KMS-11 (cell line): ENCODE results near the gene SUPT6H.
A peak's percentile ranks its signal among the peaks of the same experiment; 100 is the strongest.

Experiments used
- H2AFZ ChIP-seq: fragments of 200-600 bp; sonication (generic); 2 replicates; pipeline ENCODE4 v1.6.1; 2016; ENCODE audit warnings: antibody characterized with exemption, mixed run types, low read depth
- H3K27ac ChIP-seq: fragments of 200-600 bp; sonication (generic); 2 replicates; pipeline ENCODE4 v1.6.1; 2016; ENCODE audit warnings: mild to moderate bottlenecking, mixed run types
- H3K27me3 ChIP-seq: fragments of 200-600 bp; sonication (generic); 2 replicates; pipeline ENCODE4 v1.6.1; 2017; ENCODE audit warnings: mild to moderate bottlenecking, low read depth, mixed run types, moderate library complexity; ENCODE audit not compliant: insufficient read depth
- H3K36me3 ChIP-seq: fragments of 200-600 bp; sonication (generic); 2 replicates; pipeline ENCODE4 v1.6.1; 2017; ENCODE audit warnings: mild to moderate bottlenecking, mixed run types; ENCODE audit not compliant: insufficient read depth
- H3K4me1 ChIP-seq: fragments of 200-600 bp; sonication (generic); 2 replicates; pipeline ENCODE4 v1.6.1; 2016; ENCODE audit warnings: mild to moderate bottlenecking, low read depth, mixed run types; ENCODE audit not compliant: poor library complexity, severe bottlenecking
- H3K4me2 ChIP-seq: fragments of 200-600 bp; sonication (generic); 2 replicates; pipeline ENCODE4 v1.7.0; 2016; ENCODE audit warnings: mild to moderate bottlenecking, mixed run types
- H3K4me3 ChIP-seq: fragments of 200-600 bp; sonication (generic); IDR thresholded peaks from 2 replicates; pipeline ENCODE4 v1.6.1; 2017; ENCODE audit warnings: low read depth, low read length, mixed read lengths; ENCODE audit not compliant: insufficient read depth
- H3K79me2 ChIP-seq: fragments of 200-600 bp; sonication (generic); 2 replicates; pipeline ENCODE4 v1.6.1; 2016; ENCODE audit warnings: low read depth, mixed run types; ENCODE audit not compliant: insufficient read depth
- H3K9ac ChIP-seq: fragments of 200-600 bp; sonication (generic); 2 replicates; pipeline ENCODE4 v1.6.1; 2016; ENCODE audit warnings: mild to moderate bottlenecking, mixed run types
- H4K20me1 ChIP-seq: fragments of 200-600 bp; sonication (generic); 2 replicates; pipeline ENCODE4 v1.6.1; 2016; ENCODE audit warnings: mild to moderate bottlenecking, mixed run types; ENCODE audit not compliant: insufficient read depth
- CTCF ChIP-seq: fragments of 200-600 bp; sonication (generic); conservative IDR thresholded peaks from 2 replicates; pipeline ENCODE4 v1.6.1; 2017; ENCODE audit warnings: low read depth, mild to moderate bottlenecking, antibody characterized with exemption, low read length, moderate library complexity, mixed read lengths

Gene SUPT6H

GRCh38 chr17:28661635-28662526, at the start of gene SUPT6H, which contains the start of gene SDF2:
SUPT6H (plus strand) TSS chr17:28662205; CDS start chr17:28673402, 11,197 bp downstream.
SDF2 (minus strand) TSS chr17:28661906; CDS start chr17:28661876, 30 bp downstream.
- no peak for TF ChIP-seq CTCF

GRCh38 chr17:28612531-28612930, 49.5 kb upstream of the SUPT6H start:
- no peak overlapping the region for H3K4me2 ChIP-seq
- peaks cover 4% of the 10 kb centered on the region for H3K4me1 ChIP-seq
- no peak overlapping the region for H3K4me3 ChIP-seq
- H3K27ac ChIP-seq = no peak overlapping the region
- no peak for TF ChIP-seq CTCF
- no peak overlapping the region for H2AFZ ChIP-seq
- H3K79me2 ChIP-seq = no peaks in the 10 kb centered on the region
- peaks cover 14% of the 10 kb centered on the region; the same call in 1 of the 2 replicates for H3K36me3 ChIP-seq
- H3K9ac ChIP-seq = no peak overlapping the region
- no peaks in the 10 kb centered on the region for H3K27me3 ChIP-seq
- H4K20me1 ChIP-seq = no peaks in the 10 kb centered on the region

More at GRCh38 chr17:28661635-28662526, at the start of gene SUPT6H, which contains the start of gene SDF2:
- H3K4me3 ChIP-seq = no peak within 1 kb of the TSS
- H3K36me3 ChIP-seq = peaks cover 3% of the 10 kb centered on the region; the same call in 1 of the 2 replicates
- H3K9ac ChIP-seq = peak within 1 kb of the TSS; percentile 78
- H2AFZ ChIP-seq = peak within 1 kb of the TSS; percentile 85
- no peaks in the 10 kb centered on the region for H4K20me1 ChIP-seq
- H3K4me1 ChIP-seq = peaks cover 24% of the 10 kb centered on the region
- no peaks in the 10 kb centered on the region for H3K27me3 ChIP-seq
- peak within 1 kb of the TSS; percentile 93 for H3K4me2 ChIP-seq
- peaks cover 72% of the 10 kb centered on the region for H3K79me2 ChIP-seq
- H3K27ac ChIP-seq = peak within 1 kb of the TSS; percentile 73

- H3K79me2 ChIP-seq = no peaks in the 10 kb centered on the region
- peaks cover 14% of the 10 kb centered on the region; the same call in 1 of the 2 replicates for H3K36me3 ChIP-seq
- H3K4me2 ChIP-seq = no peak overlapping the region
- H4K20me1 ChIP-seq = no peaks in the 10 kb centered on the region
- H3K9ac ChIP-seq = no peak overlapping the region
- H3K4me1 ChIP-seq = peaks cover 4% of the 10 kb centered on the region
- no peak overlapping the region for H2AFZ ChIP-seq
- H3K4me3 ChIP-seq = no peak overlapping the region
- peak; percentile 91 for TF ChIP-seq CTCF
- H3K27ac ChIP-seq = no peak overlapping the region
- no peaks in the 10 kb centered on the region for H3K27me3 ChIP-seq
Observed at GRCh38 chr17:28612936-28613872, 48.8 kb upstream of the SUPT6H start.

- H3K27ac ChIP-seq = no peak within 1 kb of the TSS
- TF ChIP-seq CTCF = no peak
- H2AFZ ChIP-seq = no peak within 1 kb of the TSS
- H3K9ac ChIP-seq = no peak within 1 kb of the TSS
- H3K36me3 ChIP-seq = peaks cover 20% of the 10 kb centered on the region; the same call in 1 of the 2 replicates
- H4K20me1 ChIP-seq = no peaks in the 10 kb centered on the region
- no peak within 1 kb of the TSS for H3K4me3 ChIP-seq
- H3K4me1 ChIP-seq = peaks cover 4% of the 10 kb centered on the region
- no peaks in the 10 kb centered on the region for H3K27me3 ChIP-seq
- H3K4me2 ChIP-seq = no peak within 1 kb of the TSS
- no peaks in the 10 kb centered on the region for H3K79me2 ChIP-seq
Observed at GRCh38 chr17:28613931-28614381, 48.0 kb upstream of the SUPT6H start, which contains the start of gene RSKR. RSKR (minus strand) TSS chr17:28614185; CDS start chr17:28614161, 24 bp downstream.
